Measurements from ENCODE around the gene ARFGAP1.

The ARFGAP1 gene

DNA sequence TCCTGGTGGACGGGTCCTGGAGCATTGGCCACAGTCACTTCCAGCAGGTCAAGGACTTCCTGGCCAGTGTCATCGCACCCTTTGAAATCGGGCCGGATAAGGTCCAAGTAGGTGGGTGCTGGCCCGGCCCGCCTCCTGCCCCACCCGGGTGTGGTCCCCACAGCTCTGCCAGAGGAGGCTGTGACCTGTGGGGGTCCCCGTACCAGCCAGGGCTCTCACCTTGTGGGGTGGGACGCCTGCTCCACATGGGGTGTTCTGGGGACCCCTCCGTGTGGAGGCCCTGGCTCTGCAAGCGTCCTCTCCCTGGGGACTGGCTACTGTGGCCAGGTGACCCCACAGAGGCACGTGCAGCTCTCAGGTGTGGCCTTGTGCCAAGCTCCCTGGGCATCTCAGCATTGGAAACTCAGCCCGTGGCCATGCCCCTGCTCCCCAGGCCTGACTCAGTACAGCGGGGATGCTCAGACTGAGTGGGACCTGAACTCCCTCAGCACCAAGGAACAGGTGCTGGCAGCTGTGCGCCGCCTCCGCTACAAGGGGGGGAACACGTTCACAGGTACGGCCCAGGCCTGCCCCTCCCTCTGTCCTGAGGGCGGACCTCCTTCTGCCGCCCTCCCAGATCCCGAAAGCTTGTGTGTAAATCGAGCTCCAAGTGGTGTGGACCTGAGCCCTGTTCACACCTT lies 35.1 kb downstream of the ARFGAP1 start:
- no peak for DNase-seq (ENCODE audit: low read depth in 2 of 2)

- DNase-seq (ENCODE audit: low read depth in 2 of 2): no peak
Measured at GRCh38 chr20:63308218-63308911, 35.8 kb downstream of the ARFGAP1 start.

DNA sequence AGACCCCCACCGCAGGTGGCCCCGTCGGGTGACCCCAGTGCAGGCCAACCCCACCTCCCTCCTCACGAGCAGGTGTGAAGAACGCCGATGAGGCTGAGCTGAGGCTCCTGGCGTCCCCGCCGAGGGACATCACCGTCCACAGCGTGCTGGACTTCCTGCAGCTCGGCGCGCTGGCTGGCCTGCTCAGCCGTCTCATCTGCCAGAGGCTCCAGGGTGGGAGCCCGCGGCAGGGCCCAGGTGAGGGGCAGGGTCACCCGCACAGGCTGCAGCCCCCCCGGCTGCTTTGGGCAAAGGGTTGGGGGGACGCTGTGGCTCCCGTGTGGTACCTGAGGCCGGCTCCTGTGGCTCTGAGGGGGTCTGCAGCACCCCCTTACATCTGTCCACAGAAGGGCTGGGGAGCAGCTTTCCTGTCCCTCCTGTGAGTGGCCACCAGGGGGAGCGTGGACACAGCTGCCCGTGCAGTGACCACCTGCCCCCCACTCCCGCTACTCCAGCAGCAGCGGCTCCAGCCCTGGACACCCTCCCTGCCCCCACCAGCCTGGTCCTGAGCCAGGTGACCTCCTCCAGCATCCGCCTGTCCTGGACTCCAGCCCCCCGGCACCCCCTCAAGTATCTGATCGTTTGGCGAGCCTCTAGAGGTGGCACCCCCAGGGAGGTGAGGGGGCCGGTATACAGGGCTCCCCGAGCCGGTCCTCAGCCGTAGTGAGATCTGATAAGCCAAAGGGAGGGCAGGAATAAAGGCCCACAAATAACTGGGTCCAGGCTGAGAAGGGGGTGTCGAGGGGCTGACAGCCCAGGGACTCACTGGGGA lies 36.9 kb downstream of the ARFGAP1 start:
- DNase-seq (ENCODE audit: low read depth in 2 of 2): no peak

DNA sequence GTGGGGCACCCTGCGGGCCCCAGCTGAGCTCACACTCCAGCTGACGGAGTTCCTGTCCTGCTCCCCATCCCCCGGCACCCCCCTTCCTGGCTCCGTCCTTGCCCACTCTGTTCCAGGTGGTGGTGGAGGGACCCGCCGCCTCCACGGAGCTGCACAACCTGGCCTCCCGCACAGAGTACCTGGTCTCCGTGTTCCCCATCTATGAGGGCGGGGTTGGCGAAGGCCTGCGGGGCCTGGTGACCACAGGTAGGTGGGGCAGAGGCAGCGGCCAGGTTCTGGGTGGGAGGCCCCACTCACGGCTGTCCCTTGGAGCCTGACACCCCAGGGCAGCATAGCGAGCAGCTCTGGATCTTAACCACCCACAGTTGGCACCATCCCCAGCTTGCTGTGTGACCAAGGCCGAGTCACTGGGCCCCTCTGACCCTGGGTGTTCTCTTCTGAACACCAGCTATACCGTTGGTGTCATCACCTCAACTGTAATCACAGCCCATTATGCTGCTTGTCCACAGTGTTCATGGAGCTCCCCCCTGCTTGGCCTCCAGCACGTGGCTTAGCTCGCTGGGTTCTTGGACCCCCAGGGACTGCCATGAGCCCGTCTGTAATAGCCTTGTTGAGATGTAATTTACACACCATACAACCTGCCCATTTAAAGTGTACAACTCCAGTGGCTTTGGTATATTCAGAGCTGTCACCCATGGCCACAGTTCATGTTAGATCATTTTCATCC lies 37.8 kb downstream of the ARFGAP1 start:
- DNase-seq (ENCODE audit: low read depth in 2 of 2): no peak

- no peak for DNase-seq (ENCODE audit: low read depth in 2 of 2)
Measured at GRCh38 chr20:63311186-63311832, 38.7 kb downstream of the ARFGAP1 start.

DNA sequence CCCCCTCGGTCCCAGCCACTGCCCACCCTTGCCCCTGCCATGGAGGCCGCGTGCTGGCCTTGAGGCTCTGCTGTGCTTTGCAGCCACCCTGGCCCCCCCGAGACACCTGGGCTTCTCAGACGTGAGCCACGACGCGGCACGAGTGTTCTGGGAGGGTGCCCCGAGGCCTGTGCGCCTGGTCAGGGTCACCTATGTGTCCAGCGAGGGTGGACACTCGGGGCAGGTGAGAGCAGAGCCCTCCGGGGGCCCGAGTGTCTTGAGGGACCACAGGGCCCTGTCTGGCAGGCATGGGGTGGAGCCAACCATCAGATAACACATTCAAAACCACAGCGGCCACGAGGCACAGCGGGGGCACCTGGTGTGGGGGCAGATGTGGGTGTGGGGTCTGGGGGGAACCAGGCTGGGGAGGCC lies 39.2 kb downstream of the ARFGAP1 start:
- DNase-seq (ENCODE audit: low read depth in 2 of 2): no peak

- DNase-seq (ENCODE audit: low read depth in 2 of 2): no peak
Measured at GRCh38 chr20:63312273-63312672, 39.7 kb downstream of the ARFGAP1 start.

GRCh38 chr20:63312690-63313348 lies 40.2 kb downstream of the ARFGAP1 start:
- no peak for DNase-seq (ENCODE audit: low read depth in 2 of 2)

- no peak for DNase-seq (ENCODE audit: low read depth in 2 of 2)
Measured at GRCh38 chr20:63313349-63314014, 40.9 kb downstream of the ARFGAP1 start.

DNA sequence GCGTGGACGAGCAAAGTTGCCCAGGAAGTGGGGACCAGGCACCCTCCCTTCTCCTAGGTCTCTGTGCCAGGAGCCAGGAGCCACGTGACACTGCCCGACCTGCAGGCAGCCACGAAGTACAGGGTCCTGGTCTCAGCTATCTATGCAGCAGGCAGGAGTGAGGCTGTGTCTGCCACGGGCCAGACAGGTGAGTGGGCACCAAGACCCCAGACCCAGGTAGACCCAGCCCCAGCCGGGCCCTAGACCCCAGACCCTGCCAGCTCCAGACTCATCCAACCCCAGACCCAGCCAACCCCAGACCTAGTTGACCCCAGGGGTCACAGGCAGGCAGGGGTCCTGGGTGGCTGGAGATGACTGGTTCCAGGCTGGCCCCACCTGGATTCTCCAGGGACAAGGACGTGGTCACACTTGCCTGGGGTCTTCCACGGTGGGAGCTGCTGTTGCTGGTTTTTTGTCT lies 41.4 kb downstream of the ARFGAP1 start:
- DNase-seq (ENCODE audit: low read depth in 2 of 2): no peak

- no peak for DNase-seq (ENCODE audit: low read depth in 2 of 2)
Measured at GRCh38 chr20:63314566-63315239, 42.1 kb downstream of the ARFGAP1 start.

DNA sequence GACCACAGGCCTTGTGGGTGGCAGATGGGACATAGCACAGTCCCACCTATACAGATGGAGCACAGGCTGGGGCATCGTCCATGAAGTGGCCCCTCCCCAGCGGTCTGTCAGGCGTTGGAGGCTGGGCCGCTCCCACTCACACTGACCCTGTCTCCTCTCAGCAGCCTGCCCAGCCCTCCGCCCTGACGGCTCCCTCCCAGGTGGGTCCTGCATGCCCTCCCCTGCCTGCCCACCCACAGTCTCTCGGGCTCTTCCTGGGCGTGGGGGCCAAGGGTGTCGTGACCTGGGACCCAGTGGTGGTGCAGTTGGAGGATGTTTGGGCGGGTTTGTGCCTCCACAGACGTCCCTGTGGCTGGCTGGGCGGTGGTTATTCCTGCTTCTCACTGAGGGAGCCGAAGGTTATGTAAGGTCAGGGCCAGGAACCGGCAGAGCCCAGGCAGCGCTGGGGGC lies 42.7 kb downstream of the ARFGAP1 start:
- no peak for DNase-seq (ENCODE audit: low read depth in 2 of 2)

DNA sequence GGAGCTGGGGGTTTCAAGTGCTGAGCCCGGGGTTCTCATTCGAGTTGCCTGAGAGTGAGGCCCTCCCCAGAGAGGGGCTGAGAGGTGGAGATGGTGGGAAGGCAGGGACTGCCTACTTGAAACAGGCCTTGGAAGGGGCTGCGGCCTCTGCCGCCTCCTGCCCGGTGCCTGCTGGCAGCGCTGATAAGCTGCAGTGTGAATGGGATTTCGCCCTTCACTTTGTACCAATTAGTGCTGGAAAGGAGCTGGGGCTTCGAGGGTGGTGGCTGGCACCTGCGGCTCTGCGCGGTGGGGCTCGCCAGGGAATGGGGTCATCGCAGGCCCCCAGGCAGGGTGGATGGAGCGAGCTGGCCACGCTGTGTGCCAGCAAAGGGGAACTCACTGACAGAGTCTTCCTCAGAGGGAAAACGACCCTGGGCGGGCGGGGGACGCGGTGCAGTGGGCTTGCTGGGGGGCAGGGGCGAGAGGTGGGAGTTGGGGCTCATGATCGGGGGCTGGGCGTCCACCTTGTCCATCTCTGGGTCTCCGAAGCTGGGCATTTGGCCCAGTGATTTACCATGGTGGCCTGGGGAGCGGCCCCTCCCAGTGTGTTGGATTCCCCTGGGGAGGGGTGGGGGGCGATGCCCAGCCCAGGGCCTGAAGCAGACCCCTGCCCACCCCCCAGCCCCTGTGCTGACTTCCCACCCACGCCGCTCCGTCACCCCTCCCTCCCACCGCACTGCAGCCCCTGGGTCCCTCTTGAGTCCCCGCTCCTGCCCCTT lies 43.3 kb downstream of the ARFGAP1 start:
- DNase-seq (ENCODE audit: low read depth in 2 of 2): no peak

DNA sequence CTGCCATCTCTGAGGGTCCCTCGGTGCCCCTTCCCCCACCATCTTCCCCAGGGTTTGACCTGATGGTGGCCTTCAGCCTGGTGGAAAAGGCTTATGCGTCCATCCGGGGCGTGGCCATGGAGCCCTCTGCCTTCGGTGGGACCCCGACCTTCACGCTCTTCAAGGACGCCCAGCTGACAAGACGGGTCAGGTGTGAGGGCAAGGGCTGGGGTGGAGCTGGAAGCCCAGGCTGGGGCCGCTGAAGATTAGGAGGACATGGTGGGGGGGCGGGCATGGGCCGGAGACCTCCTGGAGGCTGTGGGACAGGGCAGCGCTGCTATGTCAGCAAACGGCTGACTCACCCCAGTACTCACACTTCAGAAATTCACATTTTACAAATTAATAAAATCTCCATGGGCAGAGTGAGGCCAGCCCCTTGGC lies 43.9 kb downstream of the ARFGAP1 start:
- no peak for DNase-seq (ENCODE audit: low read depth in 2 of 2)

- DNase-seq (ENCODE audit: low read depth in 2 of 2): no peak
Measured at GRCh38 chr20:63317061-63317460, 44.4 kb downstream of the ARFGAP1 start.

DNA sequence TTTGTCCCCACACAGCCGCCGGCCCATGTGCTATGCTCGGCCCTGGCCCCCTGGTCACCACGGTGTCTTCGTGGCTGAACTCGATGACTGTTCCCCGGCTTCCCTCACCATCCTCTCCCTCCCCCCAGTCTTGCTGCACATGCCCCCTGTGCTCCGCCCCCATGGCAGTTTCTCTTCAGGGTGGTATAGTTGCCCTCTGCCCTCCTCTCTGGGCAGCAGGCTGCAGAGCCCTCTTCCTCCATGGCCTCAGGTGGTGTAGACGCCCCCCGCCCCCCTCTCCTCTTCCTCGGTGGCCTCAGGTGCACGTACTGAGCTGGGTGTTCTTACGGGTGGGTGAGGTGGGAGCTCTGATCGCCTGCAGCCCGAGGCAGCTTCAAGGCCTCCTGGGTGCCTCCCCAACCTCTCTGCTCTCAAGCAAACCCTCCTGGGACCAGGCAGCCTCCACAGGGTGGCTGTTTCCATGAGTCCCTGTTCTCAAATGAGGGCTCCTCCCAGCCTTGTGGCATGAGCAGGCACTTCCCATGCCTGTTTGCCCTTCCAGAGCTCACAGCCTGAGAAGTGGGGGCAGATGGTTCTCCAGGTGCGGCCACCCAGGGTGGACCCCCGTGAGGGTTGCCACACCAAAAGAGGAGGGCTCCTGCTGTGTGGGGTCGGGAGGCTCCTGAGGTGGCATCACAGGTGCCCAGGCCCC lies 45.1 kb downstream of the ARFGAP1 start:
- no peak for DNase-seq (ENCODE audit: low read depth in 2 of 2)

DNA sequence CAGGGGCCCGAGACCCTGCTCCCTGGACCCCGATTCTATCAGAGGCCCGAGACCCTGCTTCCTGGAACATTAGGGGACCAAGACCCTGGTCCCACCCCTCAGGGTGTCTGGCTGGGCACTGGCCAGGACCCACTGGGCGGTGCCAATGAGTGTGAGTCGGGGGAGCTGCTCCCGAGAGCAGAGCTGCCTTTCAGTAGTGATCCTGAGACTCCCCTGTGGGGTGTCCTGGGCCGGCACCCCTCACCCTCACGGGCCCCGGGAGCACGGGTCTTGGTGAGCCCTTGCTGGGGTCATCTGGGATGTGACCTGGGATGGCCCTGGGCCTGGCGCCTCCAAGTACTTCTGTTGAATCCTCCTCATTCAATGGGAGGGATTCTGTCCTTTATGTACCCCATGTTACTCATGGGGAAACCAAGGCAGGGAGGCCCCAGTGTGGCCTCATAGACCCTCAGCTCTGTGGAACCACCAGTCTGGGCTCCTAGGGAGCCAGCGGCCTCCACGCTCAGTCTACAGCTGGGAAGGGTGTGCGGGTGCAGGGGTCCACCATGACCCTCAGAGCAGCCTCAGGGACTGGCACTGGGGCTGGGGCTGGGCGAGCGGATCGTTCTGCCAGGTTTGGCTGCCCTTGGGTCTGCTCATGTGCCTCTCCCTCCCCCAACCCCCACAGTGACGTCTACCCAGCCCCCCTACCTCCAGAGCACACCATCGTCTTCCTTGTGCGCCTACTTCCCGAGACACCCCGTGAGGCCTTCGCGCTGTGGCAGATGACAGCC lies 46.0 kb downstream of the ARFGAP1 start:
- no peak for DNase-seq (ENCODE audit: low read depth in 2 of 2)
